T-helper 22 cell (primary cell): Measurements from ENCODE around the gene NDUFAF3.

Source experiments
- DNase-seq: peaks from one replicate; pipeline ENCODE4 v3.0.0-alpha.2; 2020; ENCODE audit warnings: low read depth

Gene NDUFAF3

GRCh38 chr3:49021813-49022687, at the start of gene NDUFAF3:
NDUFAF3 (plus strand) TSS chr3:49022121; CDS start chr3:49022145, 24 bp downstream.
- peak; percentile 79 for DNase-seq

GRCh38 chr3:48974076-48974864, 47.7 kb upstream of the NDUFAF3 start:
- DNase-seq = no peak

GRCh38 chr3:48979451-48979850, 42.5 kb upstream of the NDUFAF3 start:
- no peak for DNase-seq

- no peak for DNase-seq
Observed at GRCh38 chr3:48980295-48980694, 41.6 kb upstream of the NDUFAF3 start.

- DNase-seq = no peak
Observed at GRCh38 chr3:48982016-48982415, 39.9 kb upstream of the NDUFAF3 start.

GRCh38 chr3:48982686-48983085, 39.2 kb upstream of the NDUFAF3 start:
- DNase-seq = no peak

GRCh38 chr3:48983096-48983495, 38.8 kb upstream of the NDUFAF3 start:
- DNase-seq = no peak

- no peak for DNase-seq
Observed at GRCh38 chr3:48984663-48985062, 37.3 kb upstream of the NDUFAF3 start.

- DNase-seq = no peak
Observed at GRCh38 chr3:48985831-48986376, 36.0 kb upstream of the NDUFAF3 start.

- no peak for DNase-seq
Observed at GRCh38 chr3:48989126-48989795, 32.7 kb upstream of the NDUFAF3 start.

- DNase-seq = peak; percentile 71
Observed at GRCh38 chr3:48989796-48990635, 31.9 kb upstream of the NDUFAF3 start, which contains the start of gene P4HTM. P4HTM (plus strand) TSS chr3:48990241; CDS start chr3:48990257, 16 bp downstream.

- DNase-seq = no peak
Observed at GRCh38 chr3:48990636-48991469, 31.1 kb upstream of the NDUFAF3 start.

- no peak for DNase-seq
Observed at GRCh38 chr3:48991851-48992545, 29.9 kb upstream of the NDUFAF3 start.

GRCh38 chr3:48993834-48994233, 28.1 kb upstream of the NDUFAF3 start:
- no peak for DNase-seq

GRCh38 chr3:48996640-48997039, 25.3 kb upstream of the NDUFAF3 start:
- no peak for DNase-seq

- no peak for DNase-seq
Observed at GRCh38 chr3:48997102-48997635, 24.8 kb upstream of the NDUFAF3 start.

- no peak for DNase-seq
Observed at GRCh38 chr3:48997714-48998637, 23.9 kb upstream of the NDUFAF3 start.
